Measurements from ENCODE around the gene APH1B.
"Not testable (repeated sequence)": the region's sequence is repeated elsewhere in the genome, so short reads cannot be mapped to it uniquely, and the experiment has no call there.

The APH1B gene

GRCh38 chr15:63320446-63320845 lies 43.0 kb downstream of the APH1B start:
- not testable (repeated sequence) for H4K8ac ChIP-seq (ENCODE audit: low read depth, low read length); H3K4me3 ChIP-seq (ENCODE audit: low read length in 2 of 2); H3K23ac ChIP-seq (ENCODE audit: low read depth, low read length, poor library complexity); H3K27me3 ChIP-seq (ENCODE audit: control insufficient read depth in 3 of 3, insufficient read depth in 3 of 3, low read depth in 1 of 3, low read length in 3 of 3); H2BK12ac ChIP-seq (ENCODE audit: low read length); H2AK5ac ChIP-seq (ENCODE audit: low read depth, low read length); H3K18ac ChIP-seq (ENCODE audit: low read length); H3K4me2 ChIP-seq (ENCODE audit: insufficient read depth, low read length, poor library complexity, severe bottlenecking); H2BK5ac ChIP-seq (ENCODE audit: low read length); H3K9ac ChIP-seq (ENCODE audit: low read depth, low read length, poor library complexity); H3K36me3 ChIP-seq (replicated peaks in 1 of 2; ENCODE audit: control insufficient read depth in 2 of 2, insufficient read depth in 2 of 2, low read length in 2 of 2); H3K4ac ChIP-seq (ENCODE audit: low read length); H3K27ac ChIP-seq (replicated peaks; ENCODE audit: low read length); H3K9me3 ChIP-seq (replicated peaks in 1 of 2; ENCODE audit: control insufficient read depth in 2 of 2, insufficient read depth in 1 of 2, low read depth in 1 of 2, low read length in 2 of 2); H3K14ac ChIP-seq (ENCODE audit: low read length); H2BK120ac ChIP-seq (ENCODE audit: low read depth, low read length); H3K79me1 ChIP-seq (ENCODE audit: low read depth, low read length); H2AFZ ChIP-seq (ENCODE audit: low read length); DNase-seq (ENCODE audit: low spot score); H2BK15ac ChIP-seq (ENCODE audit: low read length); H3K4me1 ChIP-seq (ENCODE audit: control insufficient read depth in 2 of 2, insufficient read depth in 1 of 2, low read depth in 1 of 2, low read length in 2 of 2)
- no CpG with 5 or more reads among the region's 10 CpGs for WGBS, 2 donors (ENCODE audit: extremely low coverage in 2 of 2, insufficient read length in 2 of 2, insufficient replicate concordance in 1 of 2)
- peak overlapping the region; percentile 47 for H4K91ac ChIP-seq (ENCODE audit: low read depth, low read length, poor library complexity)

- no CpG with 5 or more reads among the region's 11 CpGs for WGBS, 2 donors (ENCODE audit: extremely low coverage in 2 of 2, insufficient read length in 2 of 2, insufficient replicate concordance in 1 of 2)
- H2AFZ ChIP-seq (ENCODE audit: low read length); H4K91ac ChIP-seq (ENCODE audit: low read depth, low read length, poor library complexity); H3K4ac ChIP-seq (ENCODE audit: low read length); H2BK5ac ChIP-seq (ENCODE audit: low read length); H3K79me1 ChIP-seq (ENCODE audit: low read depth, low read length); H3K36me3 ChIP-seq (replicated peaks in 1 of 2; ENCODE audit: control insufficient read depth in 2 of 2, insufficient read depth in 2 of 2, low read length in 2 of 2); H3K23ac ChIP-seq (ENCODE audit: low read depth, low read length, poor library complexity); H2BK120ac ChIP-seq (ENCODE audit: low read depth, low read length); DNase-seq (ENCODE audit: low spot score); H3K9me3 ChIP-seq (replicated peaks in 1 of 2; ENCODE audit: control insufficient read depth in 2 of 2, insufficient read depth in 1 of 2, low read depth in 1 of 2, low read length in 2 of 2); H3K4me1 ChIP-seq (ENCODE audit: control insufficient read depth in 2 of 2, insufficient read depth in 1 of 2, low read depth in 1 of 2, low read length in 2 of 2); H3K4me3 ChIP-seq (ENCODE audit: low read length in 2 of 2); H2BK15ac ChIP-seq (ENCODE audit: low read length); H3K4me2 ChIP-seq (ENCODE audit: insufficient read depth, low read length, poor library complexity, severe bottlenecking); H3K27me3 ChIP-seq (ENCODE audit: control insufficient read depth in 3 of 3, insufficient read depth in 3 of 3, low read depth in 1 of 3, low read length in 3 of 3); H3K14ac ChIP-seq (ENCODE audit: low read length); H4K8ac ChIP-seq (ENCODE audit: low read depth, low read length); H3K27ac ChIP-seq (replicated peaks; ENCODE audit: low read length); H2BK12ac ChIP-seq (ENCODE audit: low read length); H3K9ac ChIP-seq (ENCODE audit: low read depth, low read length, poor library complexity): not testable (repeated sequence)
- peak overlapping the region; percentile 67 for H2AK5ac ChIP-seq (ENCODE audit: low read depth, low read length)
- H3K18ac ChIP-seq (ENCODE audit: low read length) = peak overlapping the region; percentile 33
Observed at GRCh38 chr15:63320981-63321380, 43.6 kb downstream of the APH1B start.

GRCh38 chr15:63321462-63321861 lies 44.1 kb downstream of the APH1B start:
- H3K23ac ChIP-seq (ENCODE audit: low read depth, low read length, poor library complexity) = peak overlapping the region; percentile 86
- H4K91ac ChIP-seq (ENCODE audit: low read depth, low read length, poor library complexity) = no peak overlapping the region
- H4K8ac ChIP-seq (ENCODE audit: low read depth, low read length) = no peak overlapping the region
- H2BK120ac ChIP-seq (ENCODE audit: low read depth, low read length) = no peak overlapping the region
- H3K4me2 ChIP-seq (ENCODE audit: insufficient read depth, low read length, poor library complexity, severe bottlenecking) = no peak overlapping the region
- H3K4me3 ChIP-seq (ENCODE audit: low read length in 2 of 2) = no peak overlapping the region
- H3K27ac ChIP-seq (replicated peaks; ENCODE audit: low read length) = no peak overlapping the region
- H3K4ac ChIP-seq (ENCODE audit: low read length) = no peak overlapping the region
- peak overlapping the region; percentile 59 for H2BK5ac ChIP-seq (ENCODE audit: low read length)
- H3K27me3 ChIP-seq (ENCODE audit: control insufficient read depth in 3 of 3, insufficient read depth in 3 of 3, low read depth in 1 of 3, low read length in 3 of 3) = no peaks in the 10 kb centered on the region
- no CpG with 5 or more reads among the region's 29 CpGs for WGBS, 2 donors (ENCODE audit: extremely low coverage in 2 of 2, insufficient read length in 2 of 2, insufficient replicate concordance in 1 of 2)
- H2BK15ac ChIP-seq (ENCODE audit: low read length) = no peak overlapping the region
- H3K4me1 ChIP-seq (ENCODE audit: control insufficient read depth in 2 of 2, insufficient read depth in 1 of 2, low read depth in 1 of 2, low read length in 2 of 2) = peaks cover 6 to 8% of the 10 kb centered on the region in 2 donors
- H3K36me3 ChIP-seq (replicated peaks in 1 of 2; ENCODE audit: control insufficient read depth in 2 of 2, insufficient read depth in 2 of 2, low read length in 2 of 2) = no peaks in the 10 kb centered on the region
- no peak overlapping the region for H2AFZ ChIP-seq (ENCODE audit: low read length)
- H3K9me3 ChIP-seq (replicated peaks in 1 of 2; ENCODE audit: control insufficient read depth in 2 of 2, insufficient read depth in 1 of 2, low read depth in 1 of 2, low read length in 2 of 2) = no peaks in the 10 kb centered on the region
- no peak overlapping the region for H3K9ac ChIP-seq (ENCODE audit: low read depth, low read length, poor library complexity)
- no peak overlapping the region for H3K14ac ChIP-seq (ENCODE audit: low read length)
- H3K18ac ChIP-seq (ENCODE audit: low read length) = peak overlapping the region; percentile 74
- no peaks in the 10 kb centered on the region for H3K79me1 ChIP-seq (ENCODE audit: low read depth, low read length)
- no peak overlapping the region for H2BK12ac ChIP-seq (ENCODE audit: low read length)
- no peak for DNase-seq (ENCODE audit: low spot score)
- peak overlapping the region; percentile 67 for H2AK5ac ChIP-seq (ENCODE audit: low read depth, low read length)

GRCh38 chr15:63322541-63322940 lies 45.1 kb downstream of the APH1B start:
- Histone ChIP-seq H3K9me3 (replicated peaks in 1 of 2; ENCODE audit: control insufficient read depth in 2 of 2, insufficient read depth in 1 of 2, low read depth in 1 of 2, low read length in 2 of 2) (no peaks in the 10 kb centered on the region), H3K4me3 (ENCODE audit: low read length in 2 of 2) (no peak overlapping the region)
- no peak for DNase-seq (ENCODE audit: low spot score)

More at GRCh38 chr15:63322541-63322940, 45.1 kb downstream of the APH1B start:
- no peak overlapping the region for H3K14ac ChIP-seq (ENCODE audit: low read length)
- no peak overlapping the region for H4K91ac ChIP-seq (ENCODE audit: low read depth, low read length, poor library complexity)
- H3K4me1 ChIP-seq (ENCODE audit: control insufficient read depth in 2 of 2, insufficient read depth in 1 of 2, low read depth in 1 of 2, low read length in 2 of 2) = peaks cover 6 to 8% of the 10 kb centered on the region in 2 donors
- no peak overlapping the region for H2BK5ac ChIP-seq (ENCODE audit: low read length)
- H2AFZ ChIP-seq (ENCODE audit: low read length) = no peak overlapping the region
- H3K27me3 ChIP-seq (ENCODE audit: control insufficient read depth in 3 of 3, insufficient read depth in 3 of 3, low read depth in 1 of 3, low read length in 3 of 3) = no peaks in the 10 kb centered on the region
- no peak overlapping the region for H3K23ac ChIP-seq (ENCODE audit: low read depth, low read length, poor library complexity)
- H3K4ac ChIP-seq (ENCODE audit: low read length) = no peak overlapping the region
- no peak overlapping the region for H2AK5ac ChIP-seq (ENCODE audit: low read depth, low read length)
- no peak overlapping the region for H3K27ac ChIP-seq (replicated peaks; ENCODE audit: low read length)
- no peak overlapping the region for H2BK12ac ChIP-seq (ENCODE audit: low read length)
- no peak overlapping the region for H4K8ac ChIP-seq (ENCODE audit: low read depth, low read length)
- H2BK15ac ChIP-seq (ENCODE audit: low read length) = no peak overlapping the region
- H3K9ac ChIP-seq (ENCODE audit: low read depth, low read length, poor library complexity) = no peak overlapping the region
- no CpG with 5 or more reads among the region's 4 CpGs for WGBS, 2 donors (ENCODE audit: extremely low coverage in 2 of 2, insufficient read length in 2 of 2, insufficient replicate concordance in 1 of 2)
- H3K18ac ChIP-seq (ENCODE audit: low read length) = no peak overlapping the region
- no peak overlapping the region for H3K4me2 ChIP-seq (ENCODE audit: insufficient read depth, low read length, poor library complexity, severe bottlenecking)
- H2BK120ac ChIP-seq (ENCODE audit: low read depth, low read length) = no peak overlapping the region
- H3K79me1 ChIP-seq (ENCODE audit: low read depth, low read length) = no peaks in the 10 kb centered on the region
- no peaks in the 10 kb centered on the region for H3K36me3 ChIP-seq (replicated peaks in 1 of 2; ENCODE audit: control insufficient read depth in 2 of 2, insufficient read depth in 2 of 2, low read length in 2 of 2)
